ENCODE data around the gene LAMB3.

The LAMB3 gene

DNA sequence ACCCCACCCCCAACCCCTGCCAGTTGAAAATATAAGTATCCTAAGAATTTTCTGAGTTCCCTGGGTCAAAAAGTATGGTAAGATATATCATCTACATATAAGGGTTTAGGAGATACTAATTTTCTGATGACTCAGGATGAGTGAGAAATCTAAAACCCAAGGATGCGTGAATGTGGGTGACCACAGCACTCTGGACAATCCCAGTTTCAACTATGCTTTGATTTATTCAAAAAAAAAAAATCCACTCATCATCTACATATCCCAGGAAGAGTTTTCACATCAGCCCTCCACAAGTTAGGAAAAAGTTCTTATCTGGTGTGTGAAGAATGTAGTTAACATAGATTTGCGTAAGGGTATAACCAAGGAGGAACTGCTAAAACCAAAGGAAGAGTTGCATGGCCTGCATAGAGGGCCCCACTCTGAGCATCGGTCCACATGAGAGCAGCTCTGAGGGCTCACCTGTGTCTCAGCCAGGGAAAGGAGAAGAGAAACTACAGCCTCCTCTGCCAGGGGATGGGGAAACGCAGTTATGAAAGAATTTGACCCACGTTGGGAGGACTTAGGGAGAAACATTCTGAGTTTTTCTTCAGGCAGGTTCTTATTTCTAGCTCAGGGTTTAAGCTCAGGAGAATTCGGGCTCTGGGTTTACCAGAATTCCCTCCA is 18.8 kb downstream of the LAMB3 start:
- no peak for DNase-seq (ENCODE audit: low read depth in 2 of 2)

- no peak for DNase-seq (ENCODE audit: low read depth in 2 of 2)
Measured at GRCh38 chr1:209630383-209631225, 21.6 kb downstream of the LAMB3 start.

- no peak for DNase-seq (ENCODE audit: low read depth in 2 of 2)
Measured at GRCh38 chr1:209629621-209630382, 22.4 kb downstream of the LAMB3 start.

DNA sequence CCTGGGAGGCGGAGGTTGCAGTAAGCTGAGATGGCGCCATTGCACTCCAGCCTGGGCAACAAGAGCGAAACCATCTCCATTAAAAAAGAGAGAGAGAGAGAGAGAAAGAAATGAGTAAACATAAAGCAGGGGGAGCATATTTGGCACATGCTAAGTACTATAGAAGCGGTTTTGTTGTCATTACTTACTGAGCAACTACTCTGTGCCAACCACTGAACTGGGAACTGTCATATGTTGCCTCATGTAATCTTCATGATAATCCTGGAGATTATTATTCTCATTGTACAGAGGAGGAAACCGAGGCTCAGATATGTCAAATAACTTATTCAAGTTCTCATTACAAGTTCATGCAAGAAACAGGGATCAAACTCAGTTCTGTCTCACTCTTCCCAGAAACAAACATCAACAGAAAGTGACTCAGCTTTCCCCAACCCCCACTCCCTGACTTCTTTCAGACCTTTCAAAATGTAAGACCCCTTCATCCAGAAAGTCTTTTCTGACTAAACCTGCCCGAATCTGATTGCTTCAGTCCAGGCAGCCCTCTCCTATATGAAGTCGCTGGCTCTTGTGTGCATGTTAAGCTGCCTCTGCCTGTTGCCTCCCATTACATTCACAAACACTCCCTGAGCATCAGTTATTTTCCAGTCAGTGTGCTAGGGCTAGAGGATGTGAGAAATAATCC is 23.5 kb downstream of the LAMB3 start:
- no peak for DNase-seq (ENCODE audit: low read depth in 2 of 2)

DNA sequence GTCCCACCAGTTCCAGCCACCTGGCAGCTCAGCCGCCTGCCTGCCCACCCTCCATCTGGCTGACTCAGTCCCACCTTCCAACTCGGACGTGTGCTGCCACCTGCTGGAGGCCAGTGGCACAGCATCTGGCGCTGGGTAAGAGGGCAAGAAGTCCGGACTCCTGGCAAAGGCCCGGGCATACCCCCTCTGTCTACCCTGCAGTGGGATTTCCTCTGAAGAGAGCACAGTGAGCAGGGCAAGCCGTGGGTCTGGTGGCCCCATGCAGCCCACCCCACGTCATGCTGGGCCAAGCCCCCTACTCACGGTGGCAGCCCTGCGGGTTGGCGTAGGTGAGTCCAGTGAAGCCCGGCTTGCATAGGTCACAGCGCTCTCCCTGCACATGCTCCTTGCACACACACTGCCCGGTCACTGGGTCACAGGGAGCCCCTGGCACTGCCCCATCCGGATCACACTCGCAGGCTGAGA is 24.5 kb downstream of the LAMB3 start:
- peak; percentile 42 to 60 for DNase-seq (ENCODE audit: low read depth in 2 of 2)

DNA sequence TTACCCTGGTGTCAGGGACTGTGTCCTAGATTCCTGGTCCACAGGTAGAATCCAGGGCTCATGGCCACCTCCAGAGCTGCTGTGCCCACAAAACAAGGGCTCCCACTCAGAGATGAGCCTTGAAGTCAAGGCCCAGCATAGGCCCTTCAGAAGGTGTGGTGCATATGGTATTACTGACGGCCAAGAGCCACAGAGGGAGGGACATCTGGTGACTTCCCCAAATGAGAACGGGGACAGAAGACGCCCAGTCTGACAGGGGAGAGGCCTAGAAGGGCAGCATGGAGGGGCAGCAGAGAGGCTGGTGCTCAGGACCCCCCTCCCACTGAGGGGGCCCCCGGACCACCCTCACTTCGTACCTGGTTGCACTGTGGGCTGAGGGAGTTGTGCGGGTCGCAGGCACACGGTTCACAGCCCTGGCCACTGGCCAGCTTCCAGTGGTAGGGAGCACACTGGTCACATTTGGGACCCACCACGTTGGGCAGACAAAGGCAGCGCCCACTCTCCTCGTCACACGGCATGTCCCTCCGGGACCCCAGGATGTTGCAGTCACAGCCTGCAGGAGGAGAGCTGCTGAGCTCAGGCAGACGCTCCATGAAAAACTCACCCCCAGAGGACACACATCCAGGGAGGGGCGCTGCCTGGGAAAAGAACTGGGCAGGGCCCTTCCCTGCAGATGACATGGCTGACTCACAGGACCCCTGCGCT is 25.0 kb downstream of the LAMB3 start:
- no peak for DNase-seq (ENCODE audit: low read depth in 2 of 2)

GRCh38 chr1:209626346-209627026 is 25.7 kb downstream of the LAMB3 start:
- DNase-seq (ENCODE audit: low read depth in 2 of 2): no peak

GRCh38 chr1:209625791-209626285 is 26.4 kb downstream of the LAMB3 start:
- DNase-seq (ENCODE audit: low read depth in 2 of 2): no peak

DNA sequence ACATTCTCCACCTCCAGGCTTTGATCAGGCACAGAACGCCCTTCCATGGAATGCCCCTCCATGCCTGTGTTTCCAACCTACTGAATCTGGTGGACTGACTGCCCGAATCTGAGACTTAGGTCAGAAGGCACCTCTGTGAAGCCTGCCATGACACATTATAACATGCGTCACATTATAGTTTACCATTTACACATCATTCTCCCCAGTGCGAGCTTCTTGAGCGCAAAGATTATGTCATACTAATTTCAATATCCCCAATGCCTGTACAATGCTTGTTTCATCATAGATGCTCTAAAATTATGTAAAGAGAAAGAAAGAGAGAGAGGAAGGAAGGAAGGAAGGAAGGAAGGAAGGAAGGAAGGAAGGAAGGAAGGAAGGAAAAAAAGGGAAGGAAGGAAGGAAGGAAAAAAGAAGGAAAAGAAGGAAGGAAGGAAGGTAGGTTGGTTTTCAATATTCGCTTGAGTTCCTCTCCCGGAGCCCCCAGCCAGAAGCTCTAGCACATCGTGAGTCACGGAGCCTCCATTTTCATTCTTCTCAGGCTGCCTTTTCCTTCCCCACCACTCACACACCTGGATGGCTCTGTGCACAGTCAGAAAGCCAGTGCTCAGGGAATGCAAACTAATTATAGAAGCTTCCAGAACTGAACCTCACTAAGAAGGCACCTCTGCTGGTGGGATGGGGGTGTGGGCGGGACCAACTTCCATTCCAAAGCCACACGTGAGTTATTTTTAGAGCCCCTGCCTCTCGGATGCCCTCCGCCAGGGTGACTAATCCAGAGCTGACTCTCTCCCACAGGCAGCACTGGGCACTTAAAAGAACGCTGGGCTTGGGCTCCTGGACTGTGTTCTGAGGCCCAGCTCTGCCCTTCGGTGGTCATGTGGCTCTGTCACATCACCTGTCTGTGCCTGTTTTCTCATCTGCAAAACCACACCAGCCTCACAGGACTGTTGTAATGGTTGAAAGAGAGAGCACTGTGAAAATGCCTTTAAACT is 27.4 kb downstream of the LAMB3 start:
- DNase-seq (ENCODE audit: low read depth in 2 of 2): no peak

- DNase-seq (ENCODE audit: low read depth in 2 of 2): no peak
Measured at GRCh38 chr1:209622841-209623829, 29.1 kb downstream of the LAMB3 start.

DNA sequence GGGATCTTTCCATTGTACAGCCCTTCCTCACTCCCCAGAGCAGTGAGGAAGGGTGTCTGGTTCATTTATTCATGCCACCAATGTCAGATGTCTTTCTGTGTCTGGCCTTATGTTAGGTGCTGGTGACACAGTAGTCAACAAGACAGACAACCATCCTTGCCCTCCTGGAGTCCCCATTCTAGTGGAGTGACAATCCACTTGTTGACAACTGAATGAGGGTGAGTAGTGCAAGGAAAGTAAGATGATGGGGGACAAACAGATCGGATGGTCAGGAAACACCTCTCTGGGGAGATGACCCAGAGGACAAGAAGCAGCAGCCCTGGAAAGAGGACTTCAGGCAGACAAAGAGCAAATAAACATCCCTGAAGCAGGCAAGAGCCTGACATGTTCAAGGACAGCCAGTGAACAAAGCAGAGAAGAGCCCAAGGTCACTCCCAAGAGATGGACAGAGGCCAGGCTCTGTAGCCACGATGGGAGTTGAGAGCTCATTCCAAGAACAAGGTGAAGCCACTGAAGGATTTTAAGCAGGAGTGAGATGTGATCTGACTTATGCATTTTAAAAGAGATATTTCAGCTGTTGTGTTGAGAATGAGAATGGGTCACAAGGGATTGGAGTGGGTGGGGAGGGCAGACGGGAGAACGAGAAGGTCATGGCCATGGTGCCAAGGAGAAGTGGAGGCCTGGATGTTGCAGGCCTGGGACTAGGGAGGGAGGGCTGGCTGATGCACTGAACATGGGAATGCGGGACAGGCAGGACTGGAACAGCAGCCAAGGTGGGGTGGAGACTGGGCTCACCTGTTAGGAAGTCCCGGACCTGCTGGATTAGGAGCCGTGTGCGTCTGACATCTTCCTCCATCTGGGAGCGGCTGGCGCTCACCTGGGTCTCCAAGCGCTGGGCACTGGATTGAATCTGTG is 30.2 kb downstream of the LAMB3 start:
- DNase-seq (ENCODE audit: low read depth in 2 of 2): no peak

DNA sequence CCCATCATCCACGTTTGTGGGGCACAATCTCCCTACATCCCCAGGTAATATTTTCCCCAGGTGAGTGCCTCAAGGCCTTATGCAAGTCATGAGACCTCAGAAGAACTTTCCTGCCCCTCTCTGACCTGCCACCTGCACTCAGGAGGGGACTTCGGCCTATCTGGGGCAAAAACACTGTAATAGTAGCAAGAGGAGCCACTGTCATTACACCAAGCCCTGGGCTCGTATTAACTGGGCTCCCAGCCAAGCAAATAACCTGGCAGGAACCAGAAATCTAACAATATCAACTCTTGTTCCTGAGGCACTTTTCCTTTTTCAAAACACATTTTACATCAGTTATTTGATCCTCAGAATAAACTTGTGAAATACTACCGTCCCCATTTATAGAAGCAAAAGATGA is 30.9 kb downstream of the LAMB3 start:
- DNase-seq (ENCODE audit: low read depth in 2 of 2): no peak

DNA sequence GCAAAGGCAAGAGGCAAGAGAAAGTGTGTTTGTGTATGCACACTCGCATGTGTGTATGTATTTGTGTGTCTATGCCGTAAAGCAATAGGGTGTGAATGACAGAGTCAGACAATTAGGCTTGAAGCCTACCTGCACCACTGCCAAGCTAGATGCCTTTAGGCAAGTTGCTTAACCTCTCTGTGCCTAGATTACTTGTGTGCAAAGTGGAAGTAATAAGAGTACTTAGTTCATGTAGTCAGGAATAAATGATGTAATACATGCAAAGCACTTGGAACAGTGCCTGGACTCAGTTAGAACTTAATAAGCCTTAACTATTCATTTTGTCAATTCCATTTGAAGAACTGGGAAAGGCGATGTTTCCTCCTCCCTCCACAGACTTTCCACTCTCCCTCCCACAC is 31.7 kb downstream of the LAMB3 start:
- DNase-seq (ENCODE audit: low read depth in 2 of 2): no peak

DNA sequence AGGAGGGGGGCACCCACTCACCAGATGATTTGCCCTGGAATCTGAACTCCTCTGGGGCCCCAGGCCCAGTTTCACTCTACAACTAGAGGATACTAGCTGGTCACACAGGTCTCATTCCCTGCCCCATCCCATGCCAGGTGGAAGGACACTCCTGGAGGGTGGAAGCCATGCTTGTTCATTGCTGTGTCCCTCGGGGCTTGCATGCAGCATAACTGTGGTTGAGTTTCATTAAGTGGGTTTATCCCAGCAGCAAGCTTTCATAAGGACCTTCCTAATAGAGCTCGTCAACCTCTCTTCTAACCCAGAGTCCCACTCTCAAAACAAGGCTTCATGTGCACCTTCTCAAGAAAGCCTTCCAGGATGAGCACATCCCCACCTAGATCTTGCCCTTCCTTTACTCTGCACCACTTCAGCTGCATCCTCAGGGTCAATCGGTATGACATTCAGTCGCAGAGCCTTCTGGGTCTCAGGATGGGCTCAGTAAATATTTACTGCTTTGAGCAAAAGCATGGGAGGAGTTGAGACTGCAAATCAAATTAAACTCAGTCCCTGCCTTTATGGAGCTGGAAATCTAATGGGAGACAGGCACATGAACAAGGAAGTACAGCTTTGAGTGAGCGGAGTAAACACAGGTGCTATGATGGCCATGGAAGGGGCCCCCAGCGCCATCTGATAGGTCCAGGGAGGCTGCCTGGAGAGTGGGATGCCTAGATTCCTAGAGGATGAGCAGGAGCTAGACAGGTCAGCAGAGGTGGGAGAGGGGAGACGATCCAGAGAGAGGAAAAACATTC is 32.3 kb downstream of the LAMB3 start:
- DNase-seq (ENCODE audit: low read depth in 2 of 2): no peak

DNA sequence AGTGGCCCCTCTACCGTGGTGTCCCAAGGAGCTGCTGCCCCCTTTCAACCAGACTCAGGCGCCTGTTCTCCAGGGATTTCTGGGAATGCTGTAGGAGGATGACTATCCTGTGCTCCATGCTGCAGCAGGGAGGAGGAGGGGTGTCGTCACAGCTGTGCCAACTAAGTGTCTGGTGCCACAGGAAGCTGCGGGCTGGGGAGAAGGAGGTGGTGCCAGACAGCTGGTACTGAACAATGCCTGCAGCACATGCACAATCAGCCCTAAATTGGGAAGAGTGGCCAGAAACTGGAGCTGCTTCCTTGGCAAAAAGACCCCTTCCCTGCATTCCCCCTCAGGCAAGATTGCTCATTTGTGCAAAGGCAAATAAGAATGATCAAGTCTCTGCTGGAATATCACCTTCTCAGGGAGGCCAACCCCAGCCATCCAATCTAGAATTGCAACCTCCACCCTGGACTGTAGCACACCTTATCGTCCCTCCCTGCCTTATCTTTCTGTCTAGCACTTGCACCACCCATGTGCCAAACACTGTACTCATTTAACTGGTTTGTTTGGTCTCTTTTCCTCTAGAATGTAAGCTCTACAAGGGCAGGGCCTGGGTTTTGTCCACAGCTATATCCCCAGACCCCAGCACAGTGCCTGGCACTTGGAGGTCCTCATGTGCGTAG is 33.3 kb downstream of the LAMB3 start:
- DNase-seq (ENCODE audit: low read depth in 2 of 2): no peak

DNA sequence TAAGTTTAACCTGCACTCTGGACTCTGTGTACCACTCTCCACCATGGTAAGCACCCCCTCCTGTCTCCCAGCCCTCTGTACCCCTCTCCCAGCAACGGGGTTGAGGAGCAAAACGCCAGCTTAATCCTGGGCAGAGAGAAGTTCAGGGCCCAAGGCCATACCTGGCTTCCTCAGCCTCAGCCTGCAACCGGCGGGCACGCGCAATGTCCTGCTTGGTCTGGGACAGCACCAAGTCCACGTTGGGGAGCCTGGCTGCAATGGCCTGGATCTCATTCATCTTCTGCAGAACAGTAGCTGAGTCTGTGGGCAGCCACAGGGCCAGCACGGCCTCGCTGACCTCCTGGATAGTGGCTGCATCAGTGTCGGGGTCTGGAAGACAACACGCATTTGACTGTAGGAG is 33.9 kb downstream of the LAMB3 start:
- DNase-seq (ENCODE audit: low read depth in 2 of 2): no peak
